Gastrocnemius medialis (tissue), 4 donors: ENCODE measurements around the gene UGT1A10. TPM values are rescaled to one million over a fixed set of nuclear protein-coding genes. Genes with fewer than 3 reads are reported as not detected.

Experiments
- ATAC-seq, 2 donors: fragments of 150-250 bp; one replicate each; pipeline ENCODE4 v1.9.1; 2016
- DNase-seq, 2 donors: peaks; one replicate each; pipeline ENCODE4 v3.0.0-alpha.2; 2019
- H3K27ac ChIP-seq, 4 donors: fragments of 200-600 bp; sonication (generic); 1 replicate in 1 of 4; 2 replicates in 3 of 4; pipeline ENCODE4 v1.5.1; 2016 to 2018; ENCODE audit warnings: mild to moderate bottlenecking in 2 of 4, moderate library complexity in 1 of 4
- H3K27me3 ChIP-seq, 3 donors: fragments of 200-600 bp; sonication (generic) in 2 of 3; 1 replicate in 1 of 3; 2 replicates in 2 of 3; pipeline versions ENCODE4 v1.5.1 to v1.6.0; 2016 to 2019; ENCODE audit warnings: mild to moderate bottlenecking in 1 of 3, moderate library complexity in 1 of 3
- H3K36me3 ChIP-seq, 2 donors: fragments of 200-600 bp; sonication (generic) in 1 of 2; one replicate each; pipeline ENCODE4 v1.5.1; 2017 to 2018
- H3K4me1 ChIP-seq, 2 donors: fragments of 200-600 bp; sonication (generic) in 1 of 2; one replicate each; pipeline ENCODE4 v1.5.1; 2016 to 2017; ENCODE audit warnings: mild to moderate bottlenecking in 2 of 2
- H3K4me3 ChIP-seq, 4 donors: fragments of 200-600 bp; sonication (generic) in 3 of 4; 1 replicate in 1 of 4; 2 replicates in 3 of 4; pipeline ENCODE4 v1.5.1; 2016 to 2019; ENCODE audit warnings: mild to moderate bottlenecking in 2 of 4
- H3K9me3 ChIP-seq, 3 donors: fragments of 200-600 bp; sonication (generic) in 2 of 3; 1 replicate in 1 of 3; 2 replicates in 2 of 3; pipeline ENCODE4 v1.5.1; 2016 to 2019
- POLR2A ChIP-seq, 2 donors: fragments of 450-650 bp; IDR thresholded peaks; one replicate each; pipeline ENCODE4 v1.6.1; 2017; ENCODE audit warnings: antibody characterized with exemption in 2 of 2, mild to moderate bottlenecking in 2 of 2, moderate library complexity in 2 of 2
- in situ Hi-C, 4 donors: fragments of 200-750 bp; cut with MboI; loops; one replicate each; pipeline versions ENCODE4 v1.15.0 to v1.8.0; 2017; ENCODE audit warnings: low sequenced_read_pairs in 4 of 4
- intact Hi-C: fragments of 100-400 bp; cut with DNase I; formaldehyde crosslinking; loops from one replicate; pipeline ENCODE4 v1.15.1; 2023; ENCODE audit warnings: low total_unique reads
- total RNA-seq, 4 donors: library from RNA; depleted of rRNA; stranded (reverse); fragments of >200 nt; gene quantifications; one replicate each; pipeline versions ENCODE4 v1.1.0 to v1.2.3, GENCODE V29; 2016
- TF ChIP-seq, protein P1 (sequence below), 5 experiments: fragments of 450-650 bp in 3 of 5; fragments of 200-600 bp in 2 of 5; sonication (generic) in 2 of 5; IDR thresholded peaks in 4 of 5; conservative IDR thresholded peaks in 1 of 5; 1 replicate in 4 of 5; 2 replicates in 1 of 5; pipeline ENCODE4 v1.5.1; 2016 to 2019; ENCODE audit warnings: antibody characterized with exemption in 5 of 5, mild to moderate bottlenecking in 3 of 5, moderate library complexity in 3 of 5

UGT1A10 gene
- total RNA-seq, 4 donors from 2014 or later, result 0.12 TPM; not detected in 3

GRCh38 chr2:233680361-233681045, 44.3 kb downstream of the UGT1A10 start:
- in situ Hi-C loops, result no loop called here
- no peaks in the 10 kb centered on the region for H3K4me1 ChIP-seq

GRCh38 chr2:233681521-233682099, 45.4 kb downstream of the UGT1A10 start, which contains the start of gene UGT1A7:
Gene UGT1A7 (plus strand): TSS chr2:233681901. CDS start chr2:233681938, 37 bp downstream.
- in situ Hi-C loops, result no loop called here
- no peak for TF ChIP-seq POLR2A (IDR thresholded peaks at IDR 0.05)
- TF ChIP-seq, protein P1, sequence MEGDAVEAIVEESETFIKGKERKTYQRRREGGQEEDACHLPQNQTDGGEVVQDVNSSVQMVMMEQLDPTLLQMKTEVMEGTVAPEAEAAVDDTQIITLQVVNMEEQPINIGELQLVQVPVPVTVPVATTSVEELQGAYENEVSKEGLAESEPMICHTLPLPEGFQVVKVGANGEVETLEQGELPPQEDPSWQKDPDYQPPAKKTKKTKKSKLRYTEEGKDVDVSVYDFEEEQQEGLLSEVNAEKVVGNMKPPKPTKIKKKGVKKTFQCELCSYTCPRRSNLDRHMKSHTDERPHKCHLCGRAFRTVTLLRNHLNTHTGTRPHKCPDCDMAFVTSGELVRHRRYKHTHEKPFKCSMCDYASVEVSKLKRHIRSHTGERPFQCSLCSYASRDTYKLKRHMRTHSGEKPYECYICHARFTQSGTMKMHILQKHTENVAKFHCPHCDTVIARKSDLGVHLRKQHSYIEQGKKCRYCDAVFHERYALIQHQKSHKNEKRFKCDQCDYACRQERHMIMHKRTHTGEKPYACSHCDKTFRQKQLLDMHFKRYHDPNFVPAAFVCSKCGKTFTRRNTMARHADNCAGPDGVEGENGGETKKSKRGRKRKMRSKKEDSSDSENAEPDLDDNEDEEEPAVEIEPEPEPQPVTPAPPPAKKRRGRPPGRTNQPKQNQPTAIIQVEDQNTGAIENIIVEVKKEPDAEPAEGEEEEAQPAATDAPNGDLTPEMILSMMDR (IDR thresholded peaks at IDR 0.05 in 4 of 5, conservative IDR thresholded peaks at IDR 0.05 in 1 of 5), result no peak
- no peak within 1 kb of the TSS for H3K4me3 ChIP-seq
- no peak for ATAC-seq
- H3K27me3 ChIP-seq, result no peaks in the 10 kb centered on the region
- H3K27ac ChIP-seq, result no peak within 1 kb of the TSS
- intact Hi-C loops, result no loop called here
- H3K36me3 ChIP-seq, result no peaks in the 10 kb centered on the region
- no peaks in the 10 kb centered on the region for H3K9me3 ChIP-seq
- DNase-seq, result no peak
- no peaks in the 10 kb centered on the region for H3K4me1 ChIP-seq

More at GRCh38 chr2:233680361-233681045, 44.3 kb downstream of the UGT1A10 start:
- no peak for ATAC-seq
- no peak overlapping the region for H3K27ac ChIP-seq
- H3K9me3 ChIP-seq, result no peaks in the 10 kb centered on the region
- DNase-seq, result no peak
- no peak overlapping the region for H3K4me3 ChIP-seq
- intact Hi-C loops, result no loop called here
- H3K27me3 ChIP-seq, result no peaks in the 10 kb centered on the region
- TF ChIP-seq, protein P1 (IDR thresholded peaks at IDR 0.05 in 4 of 5, conservative IDR thresholded peaks at IDR 0.05 in 1 of 5), result no peak
- no peak for TF ChIP-seq POLR2A (IDR thresholded peaks at IDR 0.05)
- H3K36me3 ChIP-seq, result no peaks in the 10 kb centered on the region

- H3K27ac ChIP-seq, result no peak overlapping the region
- no peak for ATAC-seq
- H3K27me3 ChIP-seq, result no peaks in the 10 kb centered on the region
- no peaks in the 10 kb centered on the region for H3K36me3 ChIP-seq
- H3K9me3 ChIP-seq, result no peaks in the 10 kb centered on the region
- H3K4me3 ChIP-seq, result no peak overlapping the region
- intact Hi-C loops (no loop called here), in situ Hi-C loops (no loop called here)
- TF ChIP-seq POLR2A (IDR thresholded peaks at IDR 0.05), result no peak
- TF ChIP-seq, protein P1 (IDR thresholded peaks at IDR 0.05 in 4 of 5, conservative IDR thresholded peaks at IDR 0.05 in 1 of 5), result no peak
- H3K4me1 ChIP-seq, result no peaks in the 10 kb centered on the region
- DNase-seq, result no peak
These were observed 48.4 kb downstream of the UGT1A10 start for GRCh38 chr2:233684640-233685039.

DNA sequence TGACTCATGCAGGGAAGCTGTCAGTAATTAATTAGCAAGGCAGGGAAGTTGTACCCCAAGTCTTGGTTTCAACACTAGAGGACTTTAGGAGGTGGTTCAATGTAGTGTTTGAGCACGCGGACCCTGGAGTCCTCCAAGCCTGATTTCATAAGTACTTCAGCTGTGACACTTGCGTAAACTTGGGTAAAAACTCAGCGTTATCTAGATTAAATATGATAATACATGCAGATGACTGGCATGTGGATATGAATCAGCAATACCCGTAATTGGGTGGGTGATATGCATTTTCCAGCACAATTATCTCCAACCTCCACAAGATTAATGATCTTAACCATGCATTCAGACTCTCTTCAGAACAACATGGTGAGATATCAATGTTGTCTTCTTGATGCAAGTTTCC, 50.7 kb downstream of the UGT1A10 start:
- Histone ChIP-seq H3K36me3 (no peaks in the 10 kb centered on the region), H3K4me1 (no peaks in the 10 kb centered on the region), H3K27ac (no peak overlapping the region), H3K9me3 (no peaks in the 10 kb centered on the region), H3K27me3 (no peaks in the 10 kb centered on the region), H3K4me3 (no peak overlapping the region)
- no peak for DNase-seq
- no peak for ATAC-seq
- TF ChIP-seq, protein P1 (IDR thresholded peaks at IDR 0.05 in 4 of 5, conservative IDR thresholded peaks at IDR 0.05 in 1 of 5), result no peak
- no peak for TF ChIP-seq POLR2A (IDR thresholded peaks at IDR 0.05)
- intact Hi-C loops, result no loop called here
- in situ Hi-C loops, result no loop called here
